Measurements from ENCODE around the gene CHST13.
A peak's percentile ranks its signal among the peaks of the same experiment; 100 is the strongest.

CHST13 gene

DNA sequence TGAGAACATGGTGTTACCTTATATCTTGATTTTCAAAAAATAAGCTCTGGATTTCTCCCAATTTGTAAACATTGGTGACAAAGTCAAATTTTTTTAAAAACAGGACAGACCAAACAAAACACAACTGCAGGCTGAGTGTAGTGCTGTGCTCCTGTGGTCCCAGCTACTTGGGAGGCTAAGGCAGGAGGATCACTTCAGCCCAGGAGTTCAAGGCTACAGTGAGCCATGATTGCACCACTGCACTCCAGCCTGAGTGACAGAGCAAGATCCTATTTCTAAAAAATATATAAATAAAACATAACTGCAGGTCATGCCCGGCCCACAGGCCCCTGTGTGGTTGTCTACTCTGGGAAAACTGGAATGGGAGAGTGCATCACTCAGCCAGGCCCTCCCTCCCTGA is 44.3 kb upstream of the CHST13 start:
- Histone ChIP-seq H3K27me3 (no peaks in the 10 kb centered on the region), H3K9ac (no peak overlapping the region), H3K27ac (no peak overlapping the region), H3K4me3 (no peak overlapping the region), H3K4me2 (peak overlapping the region in 5 of 11 experiments; percentile 13 to 51 (median 37); a peak in 4 of 22 replicates), H3K36me3 (no peaks in the 10 kb centered on the region), H4K20me1 (peaks cover 4 to 9% (median 8%) of the 10 kb centered on the region in 11 experiments; a peak in 20 of 22 replicates), H3K9me3 (replicated peaks in 1 of 11) (no peaks in the 10 kb centered on the region), H3K4me1 (peaks cover 6 to 20% (median 12%) of the 10 kb centered on the region in 10 experiments)
- TF ChIP-seq Cebpa-rat (IDR thresholded peaks at IDR 0.05), result no peak

DNA sequence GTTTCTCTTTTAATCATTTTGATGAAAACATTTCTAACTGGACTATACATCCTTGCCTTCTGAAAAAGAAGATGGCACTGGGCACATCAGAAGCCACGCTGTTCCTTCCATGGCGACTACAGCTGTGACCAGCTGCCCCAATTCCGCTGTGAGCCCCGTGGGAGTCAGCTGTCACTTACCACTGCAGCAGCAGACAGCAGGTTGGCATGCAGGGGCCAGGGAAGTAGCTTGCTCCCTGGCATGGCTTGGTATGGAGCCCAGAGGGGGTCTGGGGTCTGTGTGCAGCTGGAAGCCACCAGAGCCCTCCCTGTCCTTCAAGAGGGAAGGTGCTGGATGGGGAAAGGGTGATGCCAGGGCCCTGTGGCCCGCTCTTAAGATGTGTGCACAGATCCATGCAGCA is 43.7 kb upstream of the CHST13 start:
- no peak overlapping the region for H3K4me3 ChIP-seq
- H3K4me2 ChIP-seq, result peak overlapping the region in 8 of 11 experiments; percentile 6 to 51 (median 35); a peak in 7 of 22 replicates
- H3K9ac ChIP-seq, result no peak overlapping the region
- no peaks in the 10 kb centered on the region for H3K27me3 ChIP-seq
- no peaks in the 10 kb centered on the region for H3K36me3 ChIP-seq
- H3K27ac ChIP-seq, result no peak overlapping the region
- no peak for TF ChIP-seq Cebpa-rat (IDR thresholded peaks at IDR 0.05)
- H3K9me3 ChIP-seq (replicated peaks in 1 of 11), result no peaks in the 10 kb centered on the region
- H4K20me1 ChIP-seq, result peaks cover 0 to 3% (median 2%) of the 10 kb centered on the region in 11 experiments; a peak in 17 of 22 replicates
- peaks cover 4 to 17% (median 11%) of the 10 kb centered on the region in 10 experiments; a peak in 18 of 20 replicates for H3K4me1 ChIP-seq

DNA sequence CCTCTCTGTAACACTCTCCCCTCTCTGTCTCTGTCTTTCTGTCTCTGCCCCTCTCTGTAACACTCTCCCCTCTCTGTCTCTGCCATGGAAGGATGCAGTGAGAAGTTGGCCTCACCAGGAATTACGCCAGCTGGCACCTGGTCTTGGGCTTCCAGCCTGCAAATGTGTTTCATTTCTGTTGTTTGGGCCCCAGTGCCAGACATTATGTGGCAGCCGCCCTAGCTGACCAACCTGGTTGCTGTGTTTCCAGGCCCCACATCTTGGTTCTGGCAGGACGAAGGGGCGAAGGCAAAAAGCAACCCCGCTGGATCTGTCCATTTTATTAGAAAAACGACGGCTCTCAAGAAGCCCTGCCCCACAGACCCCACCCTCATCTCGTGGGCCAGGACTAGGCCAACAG is 43.1 kb upstream of the CHST13 start:
- Histone ChIP-seq H3K9ac (no peak overlapping the region), H3K27me3 (no peaks in the 10 kb centered on the region), H3K4me1 (peaks cover 4 to 23% (median 14%) of the 10 kb centered on the region in 10 experiments; a peak in 18 of 20 replicates), H3K27ac (no peak overlapping the region), H3K9me3 (replicated peaks in 1 of 11) (no peaks in the 10 kb centered on the region), H3K4me2 (0 out of 22 replicates have a peak overlapping the region, but pooled peaks of 1 of the 11 experiments have one; percentile 35), H4K20me1 (no peaks in the 10 kb centered on the region), H3K4me3 (no peak overlapping the region), H3K36me3 (no peaks in the 10 kb centered on the region)
- TF ChIP-seq Cebpa-rat (IDR thresholded peaks at IDR 0.05), result no peak

DNA sequence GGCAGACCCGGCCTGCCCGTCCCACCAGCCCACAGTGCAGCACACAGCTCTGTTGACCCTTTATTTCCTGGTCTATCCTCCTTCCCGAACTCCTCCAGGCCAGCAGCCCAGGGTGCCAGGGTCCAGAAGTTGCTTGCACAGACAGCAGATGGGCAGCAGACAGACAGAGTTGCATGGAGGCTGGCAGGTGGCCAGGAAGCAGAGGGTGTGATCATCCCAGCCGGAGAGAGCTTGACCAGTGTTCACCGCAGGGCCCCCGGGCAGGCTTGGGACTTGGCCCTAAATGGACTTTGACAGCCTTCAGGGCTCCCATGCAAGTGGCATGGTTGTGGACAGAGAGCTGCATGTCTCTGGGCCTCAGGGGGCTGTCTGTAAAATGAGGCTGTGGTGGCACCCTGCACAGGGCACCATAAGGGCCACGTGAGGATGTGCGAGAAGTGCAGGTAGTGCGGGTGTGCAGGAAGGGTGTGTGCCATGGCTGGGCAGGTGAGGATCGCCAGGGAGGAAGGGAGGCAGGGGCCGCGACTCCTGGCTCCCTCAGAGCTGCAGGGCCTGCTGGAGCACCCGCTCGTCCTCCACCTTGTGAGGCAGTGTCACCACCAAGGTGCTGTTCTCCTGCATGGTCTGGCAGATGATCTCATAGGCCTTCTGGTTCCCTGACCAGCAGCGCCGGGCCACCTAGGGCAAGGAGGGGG is 42.0 kb upstream of the CHST13 start:
- TF ChIP-seq Cebpa-rat (IDR thresholded peaks at IDR 0.05), result no peak
- H3K4me1 ChIP-seq, result peaks cover 5 to 27% (median 19%) of the 10 kb centered on the region in 10 experiments
- H3K36me3 ChIP-seq, result no peaks in the 10 kb centered on the region
- H4K20me1 ChIP-seq, result no peaks in the 10 kb centered on the region
- no peaks in the 10 kb centered on the region for H3K9me3 ChIP-seq (replicated peaks in 1 of 11)
- no peaks in the 10 kb centered on the region for H3K27me3 ChIP-seq
- H3K27ac ChIP-seq, result no peak overlapping the region
- no peak overlapping the region for H3K4me2 ChIP-seq
- no peak overlapping the region for H3K9ac ChIP-seq
- H3K4me3 ChIP-seq, result no peak overlapping the region

DNA sequence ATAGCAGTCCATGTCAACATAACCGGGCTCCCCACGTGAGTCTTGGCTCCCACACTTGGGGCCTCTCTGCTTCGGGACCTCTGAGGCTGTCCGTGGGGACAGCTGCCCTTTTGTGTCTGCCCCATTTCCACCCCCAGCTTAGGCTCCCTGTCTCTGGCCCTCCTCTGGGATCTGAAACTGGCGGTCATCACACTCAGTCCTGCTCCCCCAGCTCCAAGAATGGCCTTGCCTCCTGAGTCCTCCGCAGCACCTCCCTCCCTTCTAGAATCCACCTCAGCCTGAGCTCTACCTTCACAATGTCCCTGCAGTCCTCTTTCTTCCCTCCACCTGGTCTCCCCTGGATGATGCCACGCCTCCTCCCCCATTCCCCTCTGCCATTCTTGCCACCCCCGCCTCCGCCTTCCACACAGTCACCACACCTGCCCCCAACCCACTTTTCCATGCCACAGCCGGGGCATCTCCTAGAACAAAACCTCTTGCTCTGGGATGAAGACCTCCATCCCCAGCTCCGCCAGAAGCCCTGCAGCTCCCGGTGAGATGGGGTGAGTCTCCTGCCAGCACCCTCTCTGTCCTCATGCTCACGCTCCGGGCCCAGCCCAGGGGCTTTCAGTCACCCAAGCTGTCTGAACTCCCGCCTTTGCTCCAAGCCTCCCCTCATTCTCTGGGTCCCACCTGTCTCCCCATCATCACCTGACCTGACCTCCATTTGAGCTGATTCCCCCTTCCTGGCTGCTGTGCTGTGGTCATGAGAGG is 41.3 kb upstream of the CHST13 start:
- Histone ChIP-seq H4K20me1 (no peaks in the 10 kb centered on the region), H3K27me3 (no peaks in the 10 kb centered on the region), H3K4me1 (peaks cover 12 to 34% (median 27%) of the 10 kb centered on the region in 10 experiments), H3K36me3 (no peaks in the 10 kb centered on the region), H3K27ac (no peak overlapping the region), H3K4me2 (no peak overlapping the region), H3K9me3 (replicated peaks in 1 of 11) (no peaks in the 10 kb centered on the region), H3K4me3 (no peak overlapping the region), H3K9ac (no peak overlapping the region)
- TF ChIP-seq Cebpa-rat (IDR thresholded peaks at IDR 0.05), result no peak

DNA sequence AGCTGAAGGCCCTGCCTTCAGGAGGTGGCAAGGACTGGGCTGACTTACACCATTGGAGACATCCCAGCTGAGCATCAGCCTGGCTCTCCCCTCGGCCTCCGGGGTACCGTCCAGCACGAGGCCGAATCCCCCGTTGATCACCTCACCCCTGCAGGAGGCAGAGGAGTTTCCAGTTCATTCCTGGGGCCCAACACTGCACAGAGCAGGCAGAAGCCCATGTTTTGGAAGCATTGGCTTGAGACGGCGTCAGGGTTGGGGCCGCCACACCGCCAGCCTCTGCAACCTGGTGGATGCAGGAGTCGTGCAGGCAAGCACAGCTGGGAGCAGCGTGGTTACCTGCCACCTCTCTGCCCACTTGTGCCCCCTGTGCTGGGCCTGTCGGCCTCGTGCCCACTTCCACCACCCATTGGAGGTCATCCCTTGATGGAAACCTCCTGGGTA is 40.6 kb upstream of the CHST13 start:
- Histone ChIP-seq H3K9ac (no peak overlapping the region), H3K27me3 (no peaks in the 10 kb centered on the region), H3K4me1 (peaks cover 19 to 41% (median 33%) of the 10 kb centered on the region in 10 experiments), H3K27ac (no peak overlapping the region), H3K4me3 (no peak overlapping the region), H4K20me1 (no peaks in the 10 kb centered on the region), H3K9me3 (replicated peaks in 1 of 11) (no peaks in the 10 kb centered on the region), H3K36me3 (no peaks in the 10 kb centered on the region), H3K4me2 (no peak overlapping the region)
- TF ChIP-seq Cebpa-rat (IDR thresholded peaks at IDR 0.05), result no peak

DNA sequence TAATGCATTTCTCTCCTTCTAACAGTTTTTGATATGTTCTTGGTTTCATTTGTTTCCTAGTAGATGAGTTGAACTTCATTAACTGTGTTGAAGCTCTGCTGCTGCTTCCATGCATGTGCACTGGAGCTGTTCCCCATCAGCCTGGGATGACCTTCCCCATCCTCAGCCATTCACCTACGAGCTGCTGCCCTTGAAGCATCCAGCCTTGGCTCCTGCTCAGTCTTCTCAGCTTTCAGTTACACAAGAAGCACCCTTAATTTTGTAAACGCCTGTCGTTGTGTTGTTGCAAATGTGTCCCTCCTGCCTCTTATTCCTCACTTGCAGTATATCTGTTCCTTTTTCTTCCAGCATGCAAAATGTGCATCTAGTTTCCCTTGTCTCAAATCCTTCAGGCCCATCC is 39.8 kb upstream of the CHST13 start:
- Histone ChIP-seq H3K4me3 (no peak overlapping the region), H3K27me3 (no peaks in the 10 kb centered on the region), H3K9ac (no peak overlapping the region), H4K20me1 (no peaks in the 10 kb centered on the region), H3K4me2 (no peak overlapping the region), H3K9me3 (replicated peaks in 1 of 11) (no peaks in the 10 kb centered on the region), H3K4me1 (peaks cover 22 to 49% (median 41%) of the 10 kb centered on the region in 10 experiments), H3K27ac (no peak overlapping the region), H3K36me3 (no peaks in the 10 kb centered on the region)
- no peak for TF ChIP-seq Cebpa-rat (IDR thresholded peaks at IDR 0.05)

DNA sequence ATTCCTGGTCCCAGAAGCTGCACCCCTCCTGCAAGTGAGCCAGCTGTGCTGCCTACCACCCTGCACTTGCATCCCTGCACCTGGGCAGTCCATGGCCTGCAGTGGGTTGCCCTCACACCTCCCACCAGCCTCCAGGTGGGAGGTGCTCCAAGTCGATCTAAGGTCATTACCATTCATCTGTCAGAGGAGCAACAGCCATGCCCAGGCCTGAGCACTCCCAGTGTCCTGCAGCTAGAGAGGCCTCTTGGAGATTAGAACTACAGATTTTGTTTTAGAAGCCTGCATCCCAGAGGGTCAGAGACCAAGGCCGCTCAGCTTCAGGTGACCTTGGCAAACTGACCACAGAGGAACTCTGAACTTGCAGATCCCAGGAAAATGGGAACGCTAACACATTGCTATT is 39.3 kb upstream of the CHST13 start:
- no peaks in the 10 kb centered on the region for H4K20me1 ChIP-seq
- H3K27ac ChIP-seq, result no peak overlapping the region
- H3K9me3 ChIP-seq (replicated peaks in 1 of 11), result no peaks in the 10 kb centered on the region
- no peak for TF ChIP-seq Cebpa-rat (IDR thresholded peaks at IDR 0.05)
- no peak overlapping the region for H3K9ac ChIP-seq
- H3K36me3 ChIP-seq, result no peaks in the 10 kb centered on the region
- H3K4me1 ChIP-seq, result peaks cover 22 to 54% (median 46%) of the 10 kb centered on the region in 10 experiments
- no peak overlapping the region for H3K4me3 ChIP-seq
- no peaks in the 10 kb centered on the region for H3K27me3 ChIP-seq
- no peak overlapping the region for H3K4me2 ChIP-seq

DNA sequence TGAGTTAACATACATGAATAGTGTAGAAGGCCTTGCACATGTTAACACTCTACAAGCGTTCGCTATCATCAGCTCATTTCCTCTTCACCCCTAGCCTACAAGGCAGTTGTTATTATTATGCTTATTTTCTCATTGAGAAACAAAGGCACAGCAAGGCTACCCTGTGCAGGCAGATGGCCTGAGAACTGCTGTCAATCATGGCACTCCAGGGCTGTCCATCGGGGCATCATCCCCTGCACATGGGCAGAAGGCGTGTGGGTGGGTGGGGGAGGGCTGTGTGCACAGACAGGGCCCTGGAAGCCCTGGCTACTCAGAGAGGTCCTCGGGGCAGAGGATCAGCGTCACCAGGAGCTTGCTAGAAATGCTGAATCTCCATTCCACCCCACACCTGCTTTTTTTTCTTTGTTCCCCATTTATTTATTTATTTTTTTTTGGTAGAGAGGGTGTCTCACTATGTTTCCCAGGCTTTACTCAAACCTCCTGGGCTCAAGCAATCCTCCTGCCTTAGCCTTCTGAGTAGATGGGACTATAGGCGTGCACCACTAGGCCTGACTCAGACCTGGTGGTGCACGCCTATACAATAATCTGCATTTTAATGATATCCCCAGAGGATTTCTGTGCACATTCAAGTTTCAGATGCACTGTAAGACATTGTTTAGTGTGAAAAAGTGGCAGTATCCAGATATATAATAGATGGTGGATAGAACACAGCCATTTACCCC is 38.6 kb upstream of the CHST13 start:
- H3K27ac ChIP-seq, result no peak overlapping the region
- TF ChIP-seq Cebpa-rat (IDR thresholded peaks at IDR 0.05), result no peak
- no peaks in the 10 kb centered on the region for H3K9me3 ChIP-seq (replicated peaks in 1 of 11)
- H3K27me3 ChIP-seq, result no peaks in the 10 kb centered on the region
- H3K9ac ChIP-seq, result no peak overlapping the region
- H3K4me3 ChIP-seq, result no peak overlapping the region
- peaks cover 25 to 55% (median 48%) of the 10 kb centered on the region in 10 experiments for H3K4me1 ChIP-seq
- H3K4me2 ChIP-seq, result peak overlapping the region in 5 of 11 experiments; percentile 82 to 87 (median 83); a peak in 10 of 22 replicates
- H4K20me1 ChIP-seq, result no peaks in the 10 kb centered on the region
- H3K36me3 ChIP-seq, result no peaks in the 10 kb centered on the region
